Stimulated activated CD8-positive, alpha-beta memory T cell treated with anti-CD3 and anti-CD28 coated beads, Interleukin-12 subunit alpha, Interleukin-12 subunit beta, amount 100 ng/mL, for 24 hours (primary cell): ENCODE measurements around the gene RCVRN.
"Not testable (repeated sequence)": the region's sequence is repeated elsewhere in the genome, so short reads cannot be mapped to it uniquely, and the experiment has no call there.

Source experiments
- DNase-seq: peaks from one replicate; pipeline ENCODE4 v3.0.0-alpha.2; 2020; ENCODE audit errors: extremely low read depth

The RCVRN gene

DNA sequence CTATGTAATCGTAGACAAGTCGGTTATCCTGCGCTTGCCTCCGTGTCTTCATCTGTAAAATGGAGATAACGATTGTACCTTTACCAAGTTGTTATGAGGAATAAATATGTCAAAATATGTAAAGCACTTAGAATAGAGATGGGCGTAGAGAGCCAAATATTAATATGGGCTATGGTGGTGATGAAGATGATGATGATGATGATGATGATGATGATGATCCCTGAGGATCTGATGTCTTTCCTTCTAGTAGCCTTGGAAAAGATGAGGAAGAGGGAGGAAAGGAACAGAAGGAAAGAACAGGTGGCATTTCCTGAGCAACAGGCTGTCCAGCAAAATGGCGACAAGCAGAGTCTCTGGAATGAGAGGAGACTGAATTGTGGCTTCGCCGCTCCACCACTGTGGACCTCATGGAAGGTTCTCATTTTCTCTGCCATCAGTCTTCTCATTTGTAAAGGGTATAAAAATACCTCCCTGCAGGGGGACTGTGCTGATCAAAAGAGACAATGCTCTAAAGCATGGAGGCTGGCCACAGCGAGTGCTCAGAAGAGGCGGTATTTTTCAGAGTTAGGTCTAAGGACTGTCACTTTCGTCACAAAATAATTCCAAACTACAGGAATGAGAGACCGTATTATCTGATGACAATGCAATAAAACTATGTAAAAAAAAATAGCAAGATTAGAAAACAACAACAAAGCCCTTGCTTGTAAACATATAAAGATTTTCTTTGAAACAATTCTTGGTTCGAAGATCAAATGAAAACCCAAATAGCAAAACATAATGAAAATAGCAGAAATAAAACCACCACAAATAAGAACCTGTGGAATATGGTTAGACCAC lies 17.2 kb upstream of the RCVRN start:
- DNase-seq: no peak

DNA sequence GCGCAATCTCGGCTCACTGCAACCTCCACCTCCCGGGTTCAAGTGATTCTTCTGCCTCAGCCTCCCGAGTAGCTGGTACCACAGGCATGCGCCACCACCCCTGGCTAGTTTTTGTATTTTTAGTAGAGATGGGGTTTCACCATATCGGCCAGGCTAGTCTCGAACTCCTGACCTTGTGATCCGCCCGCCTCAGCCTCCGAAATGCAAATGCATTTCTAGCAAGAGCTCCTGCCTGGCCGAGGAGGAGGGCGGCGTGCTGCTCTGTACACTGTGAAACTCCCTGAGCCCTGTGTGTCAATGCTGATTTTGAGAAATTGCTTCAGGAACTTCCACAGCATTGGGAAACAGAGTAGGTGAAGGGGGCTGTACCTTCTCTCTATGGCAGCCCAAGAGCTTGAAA lies 16.1 kb upstream of the RCVRN start:
- not testable (repeated sequence) for DNase-seq

DNA sequence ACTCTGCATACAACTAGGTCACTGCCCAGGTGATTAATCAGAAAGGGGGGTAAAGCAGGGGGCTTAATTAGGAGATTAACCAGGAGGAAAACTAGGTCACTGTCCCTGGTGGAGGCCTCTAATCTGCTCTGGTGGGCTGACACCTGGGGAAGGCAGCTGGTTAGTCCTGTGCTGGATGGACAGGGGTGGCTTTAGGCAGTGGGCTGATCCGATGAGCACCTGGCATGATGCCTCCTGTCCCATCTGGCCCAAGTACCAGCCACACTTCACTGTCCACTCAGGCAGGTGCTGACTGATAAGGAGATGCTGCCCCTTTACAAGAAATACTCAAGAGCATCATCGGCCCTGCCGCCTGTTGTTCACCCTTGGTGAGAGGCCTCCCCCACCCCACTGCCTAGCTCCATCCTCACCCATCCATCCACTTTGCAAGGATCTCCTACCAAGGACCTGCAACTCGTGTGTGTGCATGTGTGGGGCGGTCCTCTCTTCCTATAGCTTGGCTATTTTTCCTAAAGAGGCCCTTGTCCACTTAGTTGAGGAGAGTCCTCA lies 13.8 kb upstream of the RCVRN start:
- DNase-seq: no peak

DNA sequence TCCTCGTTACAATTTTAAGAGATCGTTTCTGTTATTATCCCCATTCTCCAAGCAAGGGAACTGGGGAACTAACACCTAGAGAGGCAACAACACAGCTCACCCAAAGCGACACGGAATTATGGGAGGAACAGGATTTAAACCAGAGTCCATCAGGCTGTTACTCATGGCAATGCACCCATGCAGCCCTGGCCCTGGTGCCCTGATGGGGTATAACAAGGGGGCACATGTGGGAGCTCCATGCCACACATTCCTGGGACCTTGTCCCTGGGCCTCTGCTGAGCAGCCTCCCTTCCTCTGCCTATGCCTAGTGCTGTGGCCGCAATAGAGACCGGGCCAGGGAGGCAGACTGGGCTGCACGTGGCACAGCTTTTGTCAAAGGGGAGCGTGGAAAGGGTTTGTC lies 13.3 kb upstream of the RCVRN start:
- DNase-seq: no peak

DNA sequence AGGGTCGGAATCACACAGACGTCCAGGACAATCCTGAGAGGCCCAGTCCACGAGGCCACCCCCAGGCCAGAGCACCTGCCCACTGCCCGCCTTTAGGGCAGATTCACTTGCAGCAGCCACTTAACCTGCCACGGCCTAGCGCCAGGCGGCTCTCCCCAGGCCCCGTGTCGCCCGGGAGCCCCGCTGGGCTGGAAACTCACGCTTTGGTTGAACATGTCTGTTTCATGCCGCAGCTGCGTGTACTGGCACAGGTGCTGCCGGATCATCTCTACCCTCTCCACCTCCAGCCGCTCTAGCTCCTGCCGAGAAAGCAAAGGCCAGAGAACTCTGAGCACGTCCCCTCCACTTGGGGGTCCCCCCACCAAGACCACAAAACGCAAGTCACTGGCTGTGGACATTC lies 12.7 kb upstream of the RCVRN start:
- DNase-seq: no peak

DNA sequence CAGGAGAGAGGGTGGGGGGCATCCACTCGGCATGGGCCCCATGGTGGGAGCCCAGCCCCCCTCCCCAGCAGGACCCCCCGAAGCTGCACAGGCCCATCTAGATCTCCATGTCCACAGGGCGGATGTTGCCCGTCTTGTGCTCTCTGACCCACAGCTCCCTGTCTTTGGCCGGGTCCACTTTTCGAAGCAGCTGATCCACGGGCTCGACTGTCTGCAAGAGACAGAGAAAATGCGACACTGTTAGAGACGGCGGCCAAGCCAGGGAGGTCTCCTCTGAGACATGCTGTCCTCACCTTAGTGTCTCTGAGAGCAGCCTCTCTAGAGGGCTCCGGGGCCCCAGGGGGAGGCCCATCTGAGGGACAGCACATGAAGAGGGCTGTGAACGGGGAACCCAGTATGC lies 12.1 kb upstream of the RCVRN start:
- DNase-seq: no peak

DNA sequence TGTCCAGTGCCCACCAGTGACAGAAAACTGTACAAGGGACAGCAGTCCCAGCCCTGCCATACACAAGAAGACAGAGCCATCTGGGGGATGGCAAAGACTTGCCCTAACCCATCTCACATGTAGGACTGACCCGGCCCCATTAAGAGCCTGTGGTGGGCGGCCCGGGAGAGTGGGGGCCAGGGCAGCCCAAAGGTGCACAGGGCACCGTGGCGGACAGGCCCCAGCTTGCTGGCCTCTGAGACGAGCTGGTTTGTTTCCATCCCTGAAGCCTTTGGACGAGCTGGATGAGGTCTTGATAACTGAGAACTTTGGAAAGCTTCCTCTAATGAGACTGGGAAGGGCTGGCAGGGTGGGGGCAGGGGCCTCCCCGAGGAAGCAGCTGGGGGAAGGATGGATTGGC lies 11.0 kb upstream of the RCVRN start:
- no peak for DNase-seq

DNA sequence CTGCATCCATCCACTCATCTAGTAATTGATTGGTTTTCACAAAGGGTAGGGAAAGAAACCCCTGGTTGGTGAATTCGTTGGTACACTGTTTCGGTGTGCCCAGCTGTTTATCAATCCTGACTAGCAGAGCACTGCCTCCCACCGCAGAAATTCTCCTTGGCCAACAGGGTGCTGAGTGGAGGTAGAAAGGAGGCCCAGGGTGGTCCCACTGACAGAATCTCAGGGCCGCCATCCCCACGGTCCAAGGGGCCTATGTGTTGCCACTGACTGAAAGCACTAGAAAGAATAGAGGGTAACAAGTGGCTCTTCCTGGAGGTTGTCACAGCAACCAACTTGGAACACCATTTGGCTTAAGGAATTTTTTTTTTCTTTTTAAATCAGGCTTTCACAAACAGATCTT lies 8.4 kb upstream of the RCVRN start:
- no peak for DNase-seq

DNA sequence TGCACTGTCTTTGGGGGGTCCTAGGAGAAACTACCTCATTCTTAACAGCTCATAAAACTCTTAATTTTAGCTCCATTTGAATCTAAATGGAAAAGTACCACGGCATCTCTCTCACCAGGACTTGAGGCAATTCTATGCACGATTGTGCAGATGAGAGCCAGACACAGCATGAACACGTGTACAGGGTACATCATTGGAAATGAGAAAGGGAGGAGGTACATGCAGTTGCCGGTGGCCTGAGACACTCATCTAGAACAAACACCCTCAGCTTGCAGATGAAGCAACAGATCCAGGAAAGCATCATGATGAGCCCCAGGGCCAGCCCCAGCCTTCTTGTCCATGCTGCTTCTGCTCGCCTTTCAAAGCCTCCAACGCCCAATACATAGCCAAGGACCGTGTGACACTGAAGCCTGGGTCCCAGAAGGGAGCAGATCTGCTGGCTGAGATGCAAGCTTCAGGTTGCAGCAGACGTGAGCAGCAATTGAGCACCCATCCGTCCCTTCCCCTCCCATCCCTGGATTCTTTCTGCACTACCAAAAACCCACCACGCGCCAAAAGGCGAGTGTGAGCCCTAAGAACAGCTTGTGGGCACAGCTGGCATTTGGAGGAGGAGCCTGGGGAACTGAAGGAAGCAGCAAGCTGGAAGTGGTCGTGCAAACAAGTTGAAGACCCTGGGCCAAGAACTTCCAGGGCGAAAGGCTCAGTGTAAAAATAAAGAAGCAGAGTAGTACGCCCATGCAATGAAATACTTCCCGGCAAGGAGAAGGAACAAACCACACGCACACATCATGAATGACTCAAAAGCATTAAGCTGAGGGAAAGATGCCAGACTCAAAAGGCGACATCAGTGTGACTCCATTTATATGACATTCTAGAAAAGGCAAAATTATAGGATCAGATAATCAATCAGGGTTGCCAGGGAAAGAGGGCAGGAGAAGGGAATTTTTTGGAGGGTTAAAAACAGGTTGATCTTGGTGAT lies 7.3 kb upstream of the RCVRN start:
- no peak for DNase-seq

DNA sequence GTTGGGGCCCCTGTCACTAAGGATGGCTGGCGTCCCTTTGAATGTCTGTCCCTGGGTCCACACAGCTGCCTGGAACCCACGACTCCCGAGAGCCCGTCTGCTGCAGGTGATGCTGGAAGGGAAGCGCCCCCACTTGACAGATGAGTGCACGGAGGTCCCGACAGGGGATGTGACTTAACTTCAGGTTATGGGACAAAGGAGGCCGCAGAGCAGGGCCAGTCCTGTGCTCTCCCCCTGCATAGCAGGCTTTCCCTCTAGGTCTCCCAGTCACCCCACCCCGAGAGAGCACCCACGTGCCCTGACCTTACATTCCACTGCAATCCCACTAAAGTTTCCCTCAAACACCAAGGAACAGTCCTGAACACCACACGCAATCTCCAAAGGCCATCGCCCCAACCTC lies 6.0 kb upstream of the RCVRN start:
- no peak for DNase-seq

DNA sequence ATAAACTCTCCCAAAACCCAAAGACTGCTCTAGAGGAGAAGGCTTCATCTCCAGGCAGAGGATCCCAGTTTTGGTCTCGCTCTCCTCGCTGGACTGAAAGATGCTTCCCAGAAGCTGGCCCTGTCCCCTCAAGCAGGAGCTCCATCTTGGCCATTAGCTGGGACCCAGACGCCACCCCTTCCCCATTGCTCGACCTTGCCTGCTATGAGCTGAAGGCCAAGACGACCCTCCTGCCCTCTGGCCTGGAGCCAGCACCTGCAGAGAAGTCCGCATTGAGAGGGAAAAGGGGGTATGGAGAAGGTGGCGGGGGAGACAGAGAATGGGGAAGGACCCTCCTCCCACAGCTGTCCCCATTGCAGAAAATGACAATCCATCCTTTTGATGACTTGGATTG lies 3.6 kb upstream of the RCVRN start:
- DNase-seq: no peak

DNA sequence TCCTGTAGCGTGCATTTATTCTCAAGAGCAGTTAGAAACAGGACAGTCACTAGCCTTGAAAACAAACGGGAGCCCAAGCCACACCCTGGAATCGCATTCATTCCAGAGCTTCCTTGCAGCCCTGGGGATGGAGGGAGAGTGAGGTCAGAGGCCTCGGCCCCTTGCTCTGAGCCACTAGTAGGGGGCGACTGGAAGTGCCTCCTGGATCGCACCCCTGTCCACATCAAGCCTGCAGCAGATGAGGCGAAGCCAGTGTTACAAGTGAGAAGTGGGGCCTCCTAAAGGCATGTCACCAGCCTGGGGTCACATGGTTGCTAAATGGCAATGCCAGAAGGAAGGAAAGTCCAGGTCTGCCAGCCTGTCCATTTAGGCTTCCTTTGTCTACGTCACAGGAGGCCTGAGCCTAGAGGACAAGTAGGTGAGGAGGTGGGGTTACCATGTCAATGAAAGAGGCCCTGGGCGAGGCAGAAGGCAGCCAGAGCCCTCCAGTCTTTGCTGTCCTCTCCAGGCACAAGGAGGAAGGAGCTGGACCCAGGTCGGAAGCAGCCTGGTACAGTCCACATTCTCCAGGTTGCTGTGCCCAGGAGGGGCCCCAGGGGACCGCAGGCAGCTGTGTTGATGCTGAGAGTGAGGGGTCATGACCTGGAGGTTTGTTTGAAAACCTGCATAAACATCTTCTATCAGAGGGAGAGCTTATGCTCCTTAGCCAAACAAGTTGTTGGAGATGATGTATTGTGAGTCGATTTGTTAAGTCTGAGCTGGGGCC lies 3.0 kb upstream of the RCVRN start:
- DNase-seq: no peak

DNA sequence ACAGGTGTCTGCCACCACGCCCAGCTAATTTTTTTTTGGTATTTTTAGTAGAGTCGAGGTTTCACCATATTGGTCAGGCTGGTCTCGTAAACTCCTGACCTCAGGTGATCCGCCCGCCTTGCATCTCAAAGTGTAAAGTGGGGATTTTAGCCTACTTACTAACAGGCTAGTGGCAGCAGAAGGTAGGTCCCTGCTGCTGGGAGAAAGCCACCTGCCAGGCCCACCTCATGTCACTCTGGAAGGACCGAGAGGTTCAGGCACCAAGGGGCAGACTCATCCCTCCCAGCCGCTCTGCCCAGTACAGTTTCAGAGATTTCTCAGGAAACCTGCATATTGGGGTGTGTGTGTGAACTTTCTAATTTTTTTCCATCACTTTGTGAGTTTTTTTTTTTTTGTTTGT lies 2.1 kb upstream of the RCVRN start:
- no peak for DNase-seq

DNA sequence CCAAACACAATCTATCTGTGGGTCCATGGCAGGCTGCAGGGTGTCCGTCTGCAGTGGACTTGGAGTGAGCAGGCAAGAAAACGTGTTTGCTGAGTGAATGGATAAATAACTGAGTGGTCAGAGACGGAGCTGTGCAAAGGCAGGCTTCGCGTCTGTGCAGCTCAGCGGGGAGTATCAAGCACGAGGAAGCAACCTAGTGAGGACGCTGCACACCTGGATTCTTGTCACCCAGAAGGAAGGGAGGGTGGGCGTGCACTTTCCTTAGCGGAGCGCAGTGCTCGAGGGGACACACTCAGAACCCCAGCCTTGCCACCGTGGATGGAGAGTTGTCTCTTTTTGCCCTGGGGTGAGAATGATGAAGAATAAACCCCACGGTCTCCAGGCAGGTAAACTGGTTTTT lies 1.5 kb upstream of the RCVRN start:
- no peak for DNase-seq

DNA sequence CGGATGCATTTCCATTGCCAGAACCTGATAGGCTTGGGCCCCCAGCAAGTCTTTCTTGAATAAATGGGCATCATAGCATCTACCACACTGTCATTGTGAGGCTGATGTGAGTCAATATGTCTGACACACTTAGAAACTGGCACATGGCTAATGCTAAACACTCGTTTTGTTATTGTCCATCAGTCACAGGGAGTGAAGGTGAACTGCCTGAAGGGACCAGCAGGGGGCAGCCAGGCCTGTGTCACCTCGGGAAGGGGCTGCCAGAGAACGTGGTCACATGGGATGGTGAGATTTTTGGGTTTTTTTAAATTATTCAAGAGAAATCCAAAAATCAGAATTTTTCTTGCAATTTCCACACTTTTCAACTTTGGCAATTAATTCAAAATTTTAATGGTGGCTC lies 831 bp upstream of the RCVRN start:
- DNase-seq: no peak

DNA sequence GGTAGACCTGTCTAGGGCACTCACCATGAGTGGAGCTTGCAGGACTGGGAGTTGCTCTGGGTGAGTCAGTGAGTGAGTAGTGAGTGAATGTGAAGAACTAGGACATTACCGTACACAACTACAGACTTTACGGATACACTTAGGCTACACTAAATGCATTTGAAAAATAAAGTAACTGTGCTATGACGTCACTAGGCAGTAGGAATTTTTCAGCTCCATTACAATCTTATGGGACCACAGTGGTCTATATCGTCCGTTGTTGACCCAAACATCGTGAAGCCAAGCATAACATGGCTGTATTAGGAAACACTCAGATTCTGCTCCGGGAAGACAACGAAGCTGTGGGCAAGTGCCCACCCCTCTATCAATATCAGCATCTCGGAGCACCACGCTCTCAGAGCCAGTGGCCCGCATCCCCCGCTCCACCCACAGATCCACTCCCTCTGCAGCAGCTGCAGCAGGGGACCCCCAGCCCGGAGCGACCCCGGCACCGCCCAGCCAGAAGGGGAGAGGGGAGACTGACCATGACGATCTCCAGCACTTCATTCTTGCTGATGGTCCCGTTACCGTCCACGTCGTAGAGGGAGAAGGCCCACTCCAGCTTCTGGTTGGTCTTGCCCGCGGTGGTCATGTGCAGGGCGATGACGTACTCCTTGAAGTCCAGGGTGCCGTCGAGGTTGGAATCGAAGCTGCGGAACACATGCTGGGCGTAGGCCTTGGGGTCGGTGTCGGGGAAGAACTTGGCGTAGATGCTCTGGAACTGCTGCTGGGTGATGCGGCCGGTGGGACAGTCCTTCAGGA lies 594 bp downstream of the RCVRN start:
- no peak for DNase-seq

DNA sequence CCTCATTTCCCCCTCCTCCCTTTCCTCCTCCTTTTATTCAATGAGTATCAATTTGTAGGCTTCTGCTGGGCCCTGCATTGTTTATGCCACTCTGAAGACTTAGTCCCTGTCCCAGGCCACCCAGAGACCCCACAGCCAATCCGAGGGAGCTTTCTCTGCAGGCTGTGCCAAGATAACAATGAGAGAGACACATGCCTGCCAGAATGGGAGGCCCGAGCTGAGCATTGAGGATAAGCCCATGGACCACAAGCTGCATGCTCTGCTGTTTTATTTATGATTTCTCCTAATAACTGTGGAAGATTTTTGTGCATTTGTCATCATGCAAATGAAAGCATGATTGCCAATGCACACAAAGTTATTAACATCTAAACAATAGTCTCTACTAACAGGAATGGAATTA lies 3.0 kb downstream of the RCVRN start:
- DNase-seq: no peak

DNA sequence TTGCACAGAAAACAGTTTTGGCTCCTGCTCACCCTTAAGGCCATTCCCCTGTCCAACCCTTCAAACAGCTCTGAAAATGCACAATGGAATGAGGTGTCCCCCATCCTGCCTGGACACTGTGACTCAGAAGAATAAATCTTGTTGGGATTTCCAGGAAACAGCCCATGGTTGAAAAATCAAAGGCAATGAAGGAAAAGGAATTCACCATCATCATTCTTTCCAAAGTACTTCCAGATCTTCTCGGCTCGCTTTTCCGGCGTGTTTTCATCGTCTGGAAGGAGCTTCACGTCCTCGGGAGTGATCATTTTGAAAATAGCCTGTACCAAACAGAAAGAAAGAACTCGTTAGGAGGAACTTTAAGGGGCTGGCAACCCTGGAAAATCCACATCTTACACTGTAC lies 4.3 kb downstream of the RCVRN start:
- DNase-seq: no peak

DNA sequence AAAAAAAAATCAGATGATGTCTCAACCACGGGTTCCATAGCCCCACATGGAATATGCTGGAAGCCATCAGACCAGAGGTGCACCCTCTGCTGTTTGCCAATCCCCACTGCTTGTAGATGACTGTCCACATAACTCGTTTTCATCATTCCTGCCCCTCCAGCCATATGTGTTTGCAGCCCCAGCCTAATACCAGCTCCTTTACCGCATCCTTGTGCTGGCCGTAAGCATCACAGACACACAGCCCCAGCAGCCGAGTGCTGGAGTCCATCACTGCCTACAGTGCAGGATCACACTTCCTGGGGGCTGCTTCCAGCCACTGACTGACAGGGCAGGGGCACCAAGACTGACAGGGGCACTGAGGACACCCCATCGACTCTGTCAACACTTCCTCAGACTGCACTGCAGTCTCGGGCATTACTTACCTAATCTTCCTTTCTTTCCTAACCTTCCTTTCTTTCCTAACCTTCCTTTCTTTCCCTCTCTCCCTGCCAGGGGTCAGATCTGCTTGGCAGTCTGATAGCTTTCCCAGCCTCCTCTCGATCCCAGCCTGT lies 5.0 kb downstream of the RCVRN start:
- no peak for DNase-seq

DNA sequence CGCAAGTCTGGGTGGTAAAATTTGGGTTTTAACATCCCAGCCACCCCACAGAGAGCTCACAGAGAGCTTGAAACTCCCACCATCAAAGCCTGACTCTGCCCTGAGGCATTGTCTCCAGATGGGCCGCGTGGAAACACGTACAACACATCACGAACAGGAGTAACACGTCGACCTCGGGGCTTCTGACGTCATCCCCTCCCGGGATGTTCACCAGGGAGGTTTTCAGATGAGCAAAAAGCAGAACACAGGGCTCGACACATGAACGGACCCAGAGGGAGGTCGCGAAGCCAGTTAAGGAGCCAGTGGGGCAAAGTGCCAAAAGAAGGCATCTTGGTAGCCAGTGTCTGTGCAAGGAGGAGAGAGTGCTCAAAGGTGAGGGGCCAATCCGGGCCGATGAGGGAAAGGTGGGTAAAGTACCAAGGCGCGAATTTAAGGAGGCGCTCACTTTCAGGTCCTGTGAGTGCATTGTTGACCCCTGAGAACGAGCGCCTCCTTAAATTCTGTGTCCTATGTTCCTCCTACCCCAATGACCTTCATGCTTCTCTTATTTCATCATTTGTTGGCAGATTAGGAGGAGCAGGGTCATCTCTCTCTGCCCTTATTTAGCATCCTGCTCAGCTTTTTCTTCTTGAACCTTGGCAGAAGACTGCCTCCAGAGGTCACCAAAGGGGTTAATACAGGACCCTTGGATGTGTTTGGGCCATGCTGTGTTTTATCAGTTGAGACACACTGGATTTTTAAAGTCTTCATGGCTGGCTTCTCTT lies 5.6 kb downstream of the RCVRN start:
- no peak for DNase-seq
